HL-60 (cell line): ENCODE data around the gene TTC32.
"Not testable (repeated sequence)": the region's sequence is repeated elsewhere in the genome, so short reads cannot be mapped to it uniquely, and the experiment has no call there.

ENCODE experiments used
- CTCF ChIP-seq: IDR thresholded peaks from one replicate; pipeline ENCODE4 v1.5.1; 2011; ENCODE audit warnings: low read length, control low read depth, inconsistent platforms; ENCODE audit not compliant: insufficient read depth
- POLR2AphosphoS5 ChIP-seq: IDR thresholded peaks from 2 replicates; pipeline ENCODE4 v1.6.1; 2012; ENCODE audit warnings: low read depth

- TF ChIP-seq CTCF, POLR2AphosphoS5: not testable (repeated sequence)
Observed at GRCh38 chr2:19927816-19928215, 26.0 kb upstream of the TTC32 start.
